DMS153 (cell line): ENCODE results near the gene ASXL2.

Experiments
- DNase-seq: peaks from one replicate; lab custom pipeline; 2025; lab: John Stamatoyannopoulos, UW

ASXL2 gene

DNA sequence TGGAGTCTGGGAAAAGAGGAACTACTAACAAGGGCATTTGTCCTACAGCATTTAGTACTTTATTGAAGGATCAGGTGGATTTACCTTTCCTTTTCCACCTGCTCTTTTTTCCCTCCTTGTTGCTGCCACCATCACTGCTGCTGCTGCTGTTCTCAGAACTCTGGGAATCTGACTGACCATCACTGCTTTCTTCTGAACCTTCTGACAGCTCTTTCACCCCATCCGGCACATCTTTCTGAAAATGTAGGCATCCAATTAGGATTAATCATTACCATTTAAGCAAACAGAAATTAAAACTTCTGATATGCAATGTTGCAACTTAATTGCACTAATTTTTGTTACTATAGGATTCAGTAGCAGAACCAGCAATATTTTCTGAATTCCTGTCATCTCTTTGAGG is 79.0 kb downstream of the ASXL2 start:
- DNase-seq = no peak

DNA sequence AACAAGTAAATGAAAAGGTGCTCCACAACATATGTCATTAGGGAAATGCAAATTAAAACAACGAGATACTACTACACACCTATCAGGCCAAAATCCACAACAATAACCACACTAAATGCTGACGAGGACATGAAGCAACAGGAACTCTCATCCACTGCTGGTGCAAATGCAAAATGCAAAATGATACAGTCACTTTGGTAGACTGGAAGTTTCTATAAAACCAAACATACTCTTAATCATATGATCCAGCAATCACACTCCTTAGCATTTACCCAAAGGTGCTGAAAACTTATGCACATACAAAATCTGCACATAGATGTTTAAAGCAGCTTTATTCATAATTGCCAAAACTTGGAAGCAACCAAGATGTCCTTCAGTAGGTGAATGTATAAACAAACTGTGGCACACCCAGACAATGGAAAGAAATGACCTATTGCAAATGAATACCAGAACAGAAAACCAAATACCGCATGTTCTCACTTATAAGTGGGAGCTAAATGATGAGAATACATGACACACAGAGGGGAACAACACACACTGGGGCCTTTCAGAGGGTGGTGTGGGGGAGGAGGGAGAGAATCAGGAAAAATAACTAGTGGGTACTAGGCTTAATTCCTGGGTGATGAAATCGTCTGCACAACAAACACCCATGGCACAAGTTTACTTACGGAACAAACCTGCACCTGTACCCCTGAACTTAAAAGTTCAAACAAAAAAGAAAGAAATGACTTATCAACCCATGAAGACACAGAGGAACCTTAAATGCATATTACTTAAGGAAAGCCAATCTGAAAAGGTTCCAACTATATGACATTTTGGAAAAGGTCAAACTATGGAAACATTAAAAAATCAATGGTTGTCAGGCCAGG is 80.4 kb downstream of the ASXL2 start:
- no peak for DNase-seq

DNA sequence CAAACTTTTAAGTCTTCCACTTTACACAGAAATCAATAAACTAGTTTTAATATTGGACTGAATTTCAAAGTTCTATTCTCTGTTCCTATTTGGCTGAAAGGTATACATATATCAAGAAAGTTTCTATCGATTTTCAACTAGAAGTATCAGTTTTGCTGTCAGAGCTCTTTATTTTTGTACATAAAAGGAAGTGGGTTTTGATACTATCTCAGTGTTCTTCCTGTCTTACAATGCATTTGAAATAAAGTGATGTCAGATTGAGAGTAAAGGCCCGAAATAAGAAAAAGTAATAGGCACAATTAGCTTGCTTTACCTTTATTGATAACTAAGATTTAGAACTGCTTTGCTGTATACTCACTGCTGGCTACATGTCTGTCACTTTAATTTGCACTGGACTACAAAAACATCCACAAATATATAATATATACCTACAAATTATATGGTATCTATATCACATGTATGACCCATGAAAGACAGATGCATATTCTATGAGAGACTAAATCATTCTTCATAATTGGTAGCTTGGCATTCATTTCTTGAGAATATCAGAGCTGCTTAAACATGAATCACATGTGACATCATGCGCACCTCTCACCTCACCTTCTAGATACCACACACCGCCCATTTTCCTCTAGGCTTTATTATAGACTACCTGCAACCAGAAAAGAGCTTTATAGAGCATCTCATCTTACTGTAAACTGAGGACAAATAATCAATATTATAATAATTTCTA is 83.6 kb downstream of the ASXL2 start:
- no peak for DNase-seq

GRCh38 chr2:25790074-25790790 is 88.1 kb downstream of the ASXL2 start:
- DNase-seq = no peak

GRCh38 chr2:25788457-25788856 is 89.8 kb downstream of the ASXL2 start:
- DNase-seq = no peak

- no peak for DNase-seq
Measured at GRCh38 chr2:25787020-25787419, 91.3 kb downstream of the ASXL2 start.

DNA sequence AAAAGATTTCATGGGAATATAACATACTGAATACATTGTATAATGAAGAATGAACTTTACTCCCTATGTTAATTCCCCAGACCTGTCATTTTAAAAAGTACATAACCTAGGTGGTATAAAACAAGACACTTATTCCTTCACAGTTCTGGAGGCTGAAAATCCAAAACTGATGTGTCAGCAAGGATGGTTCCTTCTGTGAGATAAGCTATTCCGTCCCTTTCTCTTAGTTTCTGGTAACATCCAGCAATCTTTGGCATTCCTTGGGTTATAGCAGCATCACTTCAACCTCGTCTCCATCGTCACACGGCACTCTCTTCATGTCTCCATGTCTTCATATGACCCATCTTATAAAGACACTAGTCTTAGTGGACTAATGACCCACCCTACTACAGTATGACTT is 93.9 kb downstream of the ASXL2 start:
- no peak for DNase-seq

DNA sequence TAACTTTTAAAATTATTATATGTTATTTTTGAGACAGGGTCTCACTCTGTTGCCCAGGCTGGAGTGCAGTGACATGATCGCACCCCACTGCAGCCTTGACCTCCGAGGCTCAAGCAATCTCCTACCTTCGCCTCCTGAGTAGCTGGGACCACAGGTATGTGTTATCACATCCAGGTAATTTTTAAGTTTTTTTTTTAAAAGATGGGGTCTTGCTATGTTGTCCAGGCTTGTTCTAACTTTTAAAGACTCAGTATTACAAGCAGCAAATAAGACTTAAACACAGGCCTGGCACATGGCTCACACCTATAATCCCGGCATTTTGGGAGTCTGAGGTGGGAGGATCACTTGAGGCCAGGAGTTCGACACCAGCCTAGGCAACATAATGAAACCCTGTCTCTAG is 101.2 kb downstream of the ASXL2 start:
- DNase-seq = no peak

- no peak for DNase-seq
Measured at GRCh38 chr2:25772078-25772477, 106.2 kb downstream of the ASXL2 start.

- no peak for DNase-seq
Measured at GRCh38 chr2:25763575-25763974, 114.7 kb downstream of the ASXL2 start.

DNA sequence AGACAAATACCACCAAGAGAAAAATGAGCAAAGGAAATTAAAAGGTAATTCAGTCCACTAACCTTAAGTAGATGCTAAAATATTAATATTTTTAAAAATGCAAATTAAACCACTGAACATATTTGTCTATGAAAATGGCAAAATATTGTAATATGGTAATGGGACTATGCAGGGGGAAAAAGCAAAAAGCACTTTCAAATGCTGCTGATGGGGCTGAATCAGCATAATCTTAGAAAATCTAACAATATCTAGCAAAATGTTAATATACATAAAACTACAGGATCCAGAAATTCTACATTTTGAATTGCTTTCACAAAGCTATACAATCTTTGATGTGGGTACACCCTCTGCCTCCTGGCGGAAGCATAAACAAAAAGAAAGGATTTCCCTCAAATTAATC is 118.0 kb downstream of the ASXL2 start:
- no peak for DNase-seq

DNA sequence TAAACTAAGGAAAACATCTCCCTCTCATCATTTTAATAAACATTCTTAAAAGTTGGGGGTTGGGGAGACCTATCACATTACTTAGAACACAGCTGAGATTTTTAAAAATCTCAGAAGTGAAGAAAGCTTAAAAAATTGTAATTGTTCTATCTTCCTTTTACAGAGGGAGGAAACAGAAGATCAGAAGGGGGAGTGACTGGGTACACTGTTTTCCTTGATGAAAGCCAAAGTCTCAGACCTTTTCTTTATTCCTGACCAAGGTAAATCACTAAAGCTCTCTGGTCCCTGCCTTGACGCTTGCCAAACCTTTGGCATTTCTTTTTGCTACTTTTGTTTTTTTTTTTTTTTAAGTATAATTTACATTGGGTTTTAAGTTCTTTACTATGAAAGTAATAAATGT is 119.9 kb downstream of the ASXL2 start:
- no peak for DNase-seq

DNA sequence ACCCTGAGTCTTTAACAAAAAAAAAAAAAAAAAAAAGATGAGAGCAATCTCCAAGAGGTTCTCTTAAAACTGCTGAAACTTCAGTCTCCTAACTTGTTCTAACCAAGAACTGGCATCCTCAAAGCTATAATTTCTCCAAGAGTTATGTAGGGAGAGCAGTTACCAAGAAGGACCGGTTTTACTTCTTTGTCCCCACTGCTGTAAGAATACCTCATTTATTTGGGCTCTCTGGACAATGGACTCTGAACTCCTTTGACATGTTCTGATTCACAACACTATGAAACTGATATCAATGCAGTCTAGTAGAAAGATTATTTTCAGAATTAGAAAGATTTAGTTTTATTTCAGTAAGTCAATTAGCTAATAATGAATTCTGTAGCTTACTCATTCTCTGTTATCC is 120.4 kb downstream of the ASXL2 start:
- DNase-seq = no peak

GRCh38 chr2:25756536-25756935 is 121.8 kb downstream of the ASXL2 start:
- DNase-seq = no peak

DNA sequence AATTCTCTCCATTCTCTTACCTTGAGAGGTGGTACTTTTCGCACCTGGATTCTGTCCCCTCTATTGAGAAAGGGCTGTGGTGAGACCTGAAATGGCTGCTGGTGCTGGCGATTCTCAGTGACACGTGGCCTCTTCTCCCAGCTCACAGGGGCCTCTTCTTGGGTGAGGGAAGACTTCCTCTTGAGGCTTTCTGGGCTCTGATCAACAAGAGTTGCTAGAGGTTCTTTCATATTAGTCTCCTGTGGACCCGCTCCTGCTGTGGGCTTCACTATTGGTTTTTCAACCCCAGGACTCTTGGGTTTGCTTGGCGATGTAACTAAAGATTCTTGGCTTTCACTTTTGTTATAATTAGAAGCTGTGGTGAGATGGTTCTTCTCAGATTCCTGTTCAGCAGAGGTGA is 128.6 kb downstream of the ASXL2 start:
- DNase-seq = no peak

DNA sequence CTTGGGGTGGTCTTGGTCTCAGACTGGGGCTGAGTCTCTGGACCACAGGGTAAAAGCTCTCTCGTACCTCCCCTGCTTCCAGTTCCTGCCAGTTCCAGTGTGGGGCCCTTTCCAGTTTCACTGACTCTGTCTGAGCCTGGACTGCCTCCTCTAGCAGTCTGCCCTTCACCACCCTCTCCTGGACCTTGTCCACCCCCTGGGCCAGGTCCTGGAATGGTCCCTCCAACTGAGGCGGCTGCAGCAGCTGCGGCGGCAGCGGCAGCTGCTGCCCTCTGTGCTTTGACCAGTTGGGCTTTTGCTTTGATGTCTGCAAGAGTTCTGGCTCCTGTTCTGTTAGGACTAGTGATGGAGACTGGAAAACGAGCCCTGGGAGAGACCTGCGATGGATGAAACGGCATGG is 134.2 kb downstream of the ASXL2 start:
- DNase-seq = no peak

GRCh38 chr2:25743132-25743830 is 135.0 kb downstream of the ASXL2 start:
- DNase-seq = no peak

GRCh38 chr2:25742501-25742900 is 135.8 kb downstream of the ASXL2 start:
- no peak for DNase-seq

- DNase-seq = no peak
Measured at GRCh38 chr2:25740810-25741381, 137.4 kb downstream of the ASXL2 start.

- no peak for DNase-seq
Measured at GRCh38 chr2:25738383-25739343, 139.6 kb downstream of the ASXL2 start.
